ENCODE data around the gene EPPIN. TPM values are rescaled to one million over a fixed set of nuclear protein-coding genes. Genes with fewer than 3 reads are reported as not detected.

EPPIN gene
- total and polyA plus RNA-seq, 2 of the 8 experiments (the other 6 are each of a cell fraction or from before 2014, with no cell fraction given) = 0.06 TPM; not detected in 1

GRCh38 chr20:45575931-45576330 is 28.7 kb upstream of the EPPIN start:
- no peak for TF ChIP-seq CREB1 (IDR thresholded peaks at IDR 0.05)
- TF ChIP-seq TBP (IDR thresholded peaks at IDR 0.05; ENCODE audit: low read depth, low read length) = no peak
- TF ChIP-seq POLR2AphosphoS5 (IDR thresholded peaks at IDR 0.05; ENCODE audit: low read depth, low read length) = no peak
- TF ChIP-seq KDM4A (IDR thresholded peaks at IDR 0.05; ENCODE audit: low read depth, low read length, severe bottlenecking) = no peak
- no peak for TF ChIP-seq RAD21 (IDR thresholded peaks at IDR 0.05 in 1 of 2, conservative IDR thresholded peaks at IDR 0.05 in 1 of 2; ENCODE audit: low read depth in 2 of 2, low read length in 2 of 2)
- TF ChIP-seq POLR2A (IDR thresholded peaks at IDR 0.05; ENCODE audit: control extremely low read depth in 1 of 2, low read depth in 2 of 2, low read length in 2 of 2) = no peak
- TF ChIP-seq BRCA1 (IDR thresholded peaks at IDR 0.05; ENCODE audit: low read depth, low read length) = no peak
- TF ChIP-seq RNF2 (IDR thresholded peaks at IDR 0.05; ENCODE audit: borderline replicate concordance, low read depth, low read length, missing control alignments, poor library complexity, severe bottlenecking) = no peak
- TF ChIP-seq KDM1A (IDR thresholded peaks at IDR 0.05; ENCODE audit: borderline replicate concordance, low read length) = no peak
- no peak for TF ChIP-seq CHD2 (IDR thresholded peaks at IDR 0.05; ENCODE audit: low read length)
- TF ChIP-seq PHF8 (conservative IDR thresholded peaks at IDR 0.05; ENCODE audit: low read depth, low read length) = no peak
- no peak for TF ChIP-seq TAF7 (optimal IDR thresholded peaks at IDR 0.05; ENCODE audit: borderline replicate concordance, low read depth, low read length)
- no peak for TF ChIP-seq POU5F1 (IDR thresholded peaks at IDR 0.05; ENCODE audit: low read depth, low read length)
- CTCF ChIA-PET (ENCODE audit: partially characterized antibody) = no interaction called here
- H3K56ac ChIP-seq (replicated peaks; ENCODE audit: insufficient read length, low read depth, low read length) = no peak overlapping the region
- H3K27me3 ChIP-seq (replicated peaks in 1 of 4; ENCODE audit: control insufficient read depth in 3 of 4, extremely low read depth in 1 of 4, insufficient read depth in 3 of 4, low read length in 3 of 4) = no peaks in the 10 kb centered on the region
- DNase-seq (ENCODE audit: low read depth in 1 of 2, low spot score in 2 of 2) = no peak
- WGBS, 2 experiments (ENCODE audit: extremely low coverage in 1 of 2, insufficient coverage in 1 of 2, insufficient read length in 1 of 2, insufficient replicate concordance in 2 of 2, low coverage in 1 of 2, low lambda C conversion rate in 2 of 2, missing lambda C conversion rate in 1 of 2) = 94% methylated on average over 3 of the region's 3 CpGs; no CpG with 5 or more reads in 1 of the 2 experiments
- no peak overlapping the region for H4K8ac ChIP-seq (ENCODE audit: extremely low read depth, insufficient read depth, low read length)
- H4K5ac ChIP-seq (ENCODE audit: insufficient read length, low read depth, low read length) = no peak overlapping the region
- no peaks in the 10 kb centered on the region for H4K20me1 ChIP-seq (replicated peaks in 1 of 2; ENCODE audit: control insufficient read depth in 1 of 2, insufficient read depth in 2 of 2, low read length in 2 of 2)
- H2BK12ac ChIP-seq (ENCODE audit: low read depth, low read length) = no peak overlapping the region; the same call in 1 of the 2 replicates
- H3K14ac ChIP-seq (ENCODE audit: insufficient read length) = no peak overlapping the region
- no peak overlapping the region for H3K9ac ChIP-seq (replicated peaks in 1 of 4; ENCODE audit: extremely low read depth in 1 of 4, low read depth in 3 of 4, low read length in 3 of 4)
- H3K18ac ChIP-seq (ENCODE audit: extremely low read depth, low read length) = no peak overlapping the region
- H3K79me2 ChIP-seq (ENCODE audit: control insufficient read depth in 1 of 2, insufficient read depth in 2 of 2, low read length in 2 of 2) = no peaks in the 10 kb centered on the region
- H3K4ac ChIP-seq (replicated peaks; ENCODE audit: insufficient read length, low read depth, low read length) = no peak overlapping the region
- H3K27ac ChIP-seq (ENCODE audit: low read depth, low read length) = no peak overlapping the region
- peak overlapping the region; percentile 46; the same call in 1 of the 2 replicates for H2AFZ ChIP-seq (ENCODE audit: low read length)
- no peak for FAIRE-seq
- H3K9me3 ChIP-seq (ENCODE audit: insufficient read depth in 2 of 2, low read depth in 1 of 2, low read length in 1 of 2) = no peaks in the 10 kb centered on the region
- H2BK15ac ChIP-seq (ENCODE audit: low read length) = no peak overlapping the region
- no peak overlapping the region for H4K91ac ChIP-seq (replicated peaks; ENCODE audit: insufficient read length, low read length)
- POLR2A ChIA-PET (ENCODE audit: partially characterized antibody) = interaction anchor here (0.6 kb wide), 1 partner anchor 496 kb away, joined by 3 read pairs; no protein-coding TSS in a partner anchor
- H3K23ac ChIP-seq (ENCODE audit: insufficient read length) = no peak overlapping the region
- no peaks in the 10 kb centered on the region for H3K23me2 ChIP-seq (ENCODE audit: low read depth, low read length)
- peaks cover 0 to 5% (median 2%) of the 10 kb centered on the region in 4 experiments; a peak in 4 of 7 replicates for H3K4me1 ChIP-seq (replicated peaks in 1 of 4; ENCODE audit: control insufficient read depth in 3 of 4, insufficient read depth in 4 of 4, low read length in 3 of 4)
- no peak overlapping the region for H2BK120ac ChIP-seq (replicated peaks; ENCODE audit: low read depth, low read length)
- no peaks in the 10 kb centered on the region for H3K79me1 ChIP-seq (ENCODE audit: low read depth, low read length)
- H2BK5ac ChIP-seq (ENCODE audit: low read depth, low read length) = no peak overlapping the region
- no peaks in the 10 kb centered on the region for H3K36me3 ChIP-seq (ENCODE audit: control insufficient read depth in 2 of 4, insufficient read depth in 4 of 4, low read length in 3 of 4)
- no peak overlapping the region for H2BK20ac ChIP-seq (ENCODE audit: low read length)
- no peak overlapping the region for H2AK5ac ChIP-seq (ENCODE audit: low read depth, low read length)
- H3K4me2 ChIP-seq (ENCODE audit: insufficient read depth in 1 of 2, low read depth in 2 of 2, low read length in 2 of 2) = no peak overlapping the region
- no peak overlapping the region for H3K4me3 ChIP-seq (ENCODE audit: extremely low read depth in 1 of 4, insufficient read depth in 2 of 4, low read depth in 3 of 4, low read length in 4 of 4)
